Mesenchymal stem cell (in vitro differentiated cells and primary cell): ENCODE results near the gene PNMA5.
"Not testable (repeated sequence)": the region's sequence is repeated elsewhere in the genome, so short reads cannot be mapped to it uniquely, and the experiment has no call there.

ENCODE experiments used
- DNase-seq: peaks from one replicate; pipeline ENCODE4 v3.0.0-alpha.2; 2013
- H2AFZ ChIP-seq: one replicate; pipeline ENCODE4 v1.6.1; 2013; ENCODE audit warnings: low read depth, mild to moderate bottlenecking, control low read depth, inconsistent platforms, low read length, moderate library complexity
- H2AK5ac ChIP-seq: 2 replicates; pipeline ENCODE4 v1.6.1; 2013; ENCODE audit warnings: low read length, moderate library complexity, mild to moderate bottlenecking, inconsistent platforms; ENCODE audit not compliant: severe bottlenecking
- H2BK120ac ChIP-seq: one replicate; pipeline ENCODE4 v1.6.1; 2013; ENCODE audit warnings: low read depth, mild to moderate bottlenecking, inconsistent platforms, low read length, moderate library complexity
- H2BK12ac ChIP-seq, 2 experiments: one replicate each; pipeline ENCODE4 v1.6.1; 2013; ENCODE audit warnings: inconsistent platforms in 2 of 2, low read length in 2 of 2, mild to moderate bottlenecking in 2 of 2, moderate library complexity in 2 of 2, control low read depth in 1 of 2
- H2BK15ac ChIP-seq: one replicate; pipeline ENCODE4 v1.6.1; 2013; ENCODE audit warnings: mild to moderate bottlenecking, low read depth, inconsistent platforms; ENCODE audit not compliant: poor library complexity, severe bottlenecking
- H2BK5ac ChIP-seq: 2 replicates; pipeline ENCODE4 v1.6.1; 2013; ENCODE audit warnings: low read depth, mild to moderate bottlenecking, low read length, control low read depth, inconsistent platforms; ENCODE audit not compliant: poor library complexity, severe bottlenecking
- H3K14ac ChIP-seq, 2 experiments: one replicate each; pipeline ENCODE4 v1.6.1; 2013; ENCODE audit warnings: inconsistent platforms in 2 of 2, low read length in 2 of 2, control low read depth in 1 of 2, mild to moderate bottlenecking in 1 of 2, moderate library complexity in 1 of 2
- H3K18ac ChIP-seq, 2 experiments: one replicate each; pipeline ENCODE4 v1.6.1; 2013; ENCODE audit warnings: inconsistent platforms in 2 of 2, low read length in 2 of 2, control low read depth in 1 of 2, low read depth in 1 of 2, mild to moderate bottlenecking in 1 of 2
- H3K23ac ChIP-seq, 2 experiments: one replicate each; pipeline ENCODE4 v1.6.1; 2013; ENCODE audit warnings: inconsistent platforms in 2 of 2, low read length in 2 of 2, mild to moderate bottlenecking in 2 of 2, moderate library complexity in 2 of 2, control low read depth in 1 of 2
- H3K27ac ChIP-seq: 2 replicates; pipeline ENCODE4 v1.5.1; 2013; ENCODE audit warnings: mild to moderate bottlenecking, moderate library complexity, low read length, control low read depth, inconsistent platforms; ENCODE audit not compliant: poor library complexity, severe bottlenecking
- H3K27me3 ChIP-seq, 2 experiments: 2 replicates each; pipeline versions ENCODE4 v1.6.1 to v1.7.0; 2013; ENCODE audit warnings: low read length in 2 of 2, mild to moderate bottlenecking in 2 of 2, moderate library complexity in 2 of 2, control low read depth in 1 of 2, inconsistent platforms in 1 of 2; ENCODE audit not compliant: control insufficient read depth in 1 of 2, insufficient read depth in 1 of 2
- H3K36me3 ChIP-seq, 2 experiments: 2 replicates each; pipeline versions ENCODE4 v1.6.1 to v1.7.0; 2013; ENCODE audit warnings: low read length in 2 of 2, control low read depth in 1 of 2, inconsistent platforms in 1 of 2, low read depth in 1 of 2, mild to moderate bottlenecking in 1 of 2; ENCODE audit not compliant: insufficient read depth in 2 of 2, control insufficient read depth in 1 of 2
- H3K4ac ChIP-seq, 2 experiments: one replicate each; pipeline ENCODE4 v1.6.1; 2013; ENCODE audit warnings: inconsistent platforms in 2 of 2, low read length in 2 of 2, mild to moderate bottlenecking in 2 of 2, moderate library complexity in 2 of 2, control low read depth in 1 of 2, low read depth in 1 of 2
- H3K4me1 ChIP-seq: 2 replicates; pipeline ENCODE4 v1.6.1; 2013; ENCODE audit warnings: low read depth, low read length, control low read depth; ENCODE audit not compliant: control insufficient read depth, insufficient read depth
- H3K4me2 ChIP-seq: 2 replicates; pipeline ENCODE4 v1.6.1; 2013; ENCODE audit warnings: low read length, mild to moderate bottlenecking, inconsistent platforms; ENCODE audit not compliant: poor library complexity, severe bottlenecking
- H3K4me3 ChIP-seq, 2 experiments: 2 replicates each; pipeline versions ENCODE4 v1.5.1 to v1.7.0; 2013; ENCODE audit warnings: low read length in 2 of 2, mild to moderate bottlenecking in 2 of 2, control low read depth in 1 of 2, low read depth in 1 of 2; ENCODE audit not compliant: insufficient read depth in 1 of 2
- H3K79me1 ChIP-seq: replicated peaks from 2 replicates; pipeline ENCODE4 v1.6.1; 2013; ENCODE audit warnings: mild to moderate bottlenecking, control low read depth, low read length, inconsistent platforms; ENCODE audit not compliant: poor library complexity, severe bottlenecking
- H3K9ac ChIP-seq: 2 replicates; pipeline ENCODE4 v1.7.0; 2013; ENCODE audit warnings: mild to moderate bottlenecking, low read length, moderate library complexity
- H3K9me3 ChIP-seq: 2 replicates; pipeline ENCODE4 v1.7.0; 2013; ENCODE audit warnings: mild to moderate bottlenecking, low read length; ENCODE audit not compliant: control insufficient read depth
- H4K8ac ChIP-seq: one replicate; pipeline ENCODE4 v1.6.1; 2013; ENCODE audit warnings: inconsistent platforms, mild to moderate bottlenecking, low read length, moderate library complexity
- H4K91ac ChIP-seq: one replicate; pipeline ENCODE4 v1.6.1; 2013; ENCODE audit warnings: mild to moderate bottlenecking, low read length, inconsistent platforms
- WGBS: methylation state at CpG from one replicate; pipeline ENCODE4 v1.1.7; 2013; ENCODE audit warnings: mixed read lengths; 5-methylcytosine and 5-hydroxymethylcytosine counted together

The PNMA5 gene

GRCh38 chrX:152988536-152989291, 5.2 kb downstream of the PNMA5 start:
- H3K4ac ChIP-seq = no peak overlapping the region
- no peak overlapping the region for H2BK5ac ChIP-seq
- H3K4me2 ChIP-seq = no peak overlapping the region
- H3K79me1 ChIP-seq = no peaks in the 10 kb centered on the region
- H2BK12ac ChIP-seq = no peak overlapping the region
- no peaks in the 10 kb centered on the region for H3K4me1 ChIP-seq
- H4K8ac ChIP-seq = no peak overlapping the region
- H3K18ac ChIP-seq = no peak overlapping the region
- no peak overlapping the region for H2AK5ac ChIP-seq
- H3K9ac ChIP-seq = no peak overlapping the region
- peak overlapping the region in 1 of 2 experiments; percentile 32 for H3K14ac ChIP-seq
- H2AFZ ChIP-seq = no peak overlapping the region
- H3K27me3 ChIP-seq = peaks cover 0 to 28% of the 10 kb centered on the region in 2 experiments
- H2BK120ac ChIP-seq = no peak overlapping the region
- WGBS = 77% methylated on average over 9 of the region's 9 CpGs
- H3K36me3 ChIP-seq = no peaks in the 10 kb centered on the region
- no peak for DNase-seq
- H3K9me3 ChIP-seq = no peaks in the 10 kb centered on the region
- H2BK15ac ChIP-seq = no peak overlapping the region
- H4K91ac ChIP-seq = no peak overlapping the region
- no peak overlapping the region for H3K27ac ChIP-seq
- H3K4me3 ChIP-seq = no peak overlapping the region
- no peak overlapping the region for H3K23ac ChIP-seq

GRCh38 chrX:152987801-152988200, 6.1 kb downstream of the PNMA5 start:
- Histone ChIP-seq H2BK5ac (no peak overlapping the region), H3K18ac (no peak overlapping the region), H2AFZ (no peak overlapping the region), H3K79me1 (no peaks in the 10 kb centered on the region), H3K36me3 (no peaks in the 10 kb centered on the region), H3K14ac (no peak overlapping the region), H3K9me3 (no peaks in the 10 kb centered on the region), H3K4ac (no peak overlapping the region), H3K27ac (no peak overlapping the region), H2AK5ac (no peak overlapping the region), H4K8ac (no peak overlapping the region), H3K23ac (no peak overlapping the region), H4K91ac (no peak overlapping the region), H3K4me3 (no peak overlapping the region), H3K9ac (no peak overlapping the region), H3K27me3 (peaks cover 0 to 28% of the 10 kb centered on the region in 2 experiments), H2BK15ac (no peak overlapping the region), H2BK12ac (no peak overlapping the region), H3K4me2 (no peak overlapping the region), H3K4me1 (no peaks in the 10 kb centered on the region), H2BK120ac (no peak overlapping the region)
- 100% methylated on average over 1 of the region's 8 CpGs for WGBS
- no peak for DNase-seq

GRCh38 chrX:152987156-152987555, 6.8 kb downstream of the PNMA5 start:
- no CpG with 5 or more reads among the region's 10 CpGs for WGBS
- H3K79me1 ChIP-seq, H3K36me3 ChIP-seq, H3K23ac ChIP-seq, H2BK5ac ChIP-seq, H3K4me3 ChIP-seq, H3K9me3 ChIP-seq, H3K4ac ChIP-seq, H2AFZ ChIP-seq, H3K4me2 ChIP-seq, H4K8ac ChIP-seq, H2BK15ac ChIP-seq, H3K18ac ChIP-seq, DNase-seq, H4K91ac ChIP-seq, H2BK12ac ChIP-seq, H3K4me1 ChIP-seq, H3K9ac ChIP-seq, H3K27ac ChIP-seq, H2AK5ac ChIP-seq, H3K14ac ChIP-seq, H2BK120ac ChIP-seq: not testable (repeated sequence)
- H3K27me3 ChIP-seq = peaks cover 0 to 22% of the 10 kb centered on the region in 2 experiments

GRCh38 chrX:152985383-152985782, 8.5 kb downstream of the PNMA5 start:
- not testable (repeated sequence) for H3K9me3 ChIP-seq, H3K9ac ChIP-seq, H3K23ac ChIP-seq, H4K8ac ChIP-seq, H2BK120ac ChIP-seq, H3K4me3 ChIP-seq, H2AK5ac ChIP-seq, H3K36me3 ChIP-seq, H4K91ac ChIP-seq, H2BK12ac ChIP-seq, H2BK15ac ChIP-seq, H2AFZ ChIP-seq, H2BK5ac ChIP-seq, DNase-seq, H3K4me2 ChIP-seq, H3K4me1 ChIP-seq, H3K79me1 ChIP-seq, H3K18ac ChIP-seq, H3K27ac ChIP-seq, H3K4ac ChIP-seq, H3K14ac ChIP-seq
- no CpG with 5 or more reads among the region's 4 CpGs for WGBS
- H3K27me3 ChIP-seq = peaks cover 0 to 24% of the 10 kb centered on the region in 2 experiments
